Inferior parietal cortex (tissue), 1 donor: ENCODE measurements around the gene ANKRD28.
"Not testable (repeated sequence)": the region's sequence is repeated elsewhere in the genome, so short reads cannot be mapped to it uniquely, and the experiment has no call there.

ENCODE experiments used
- DNase-seq: peaks from one replicate; pipeline ENCODE4 v3.0.0-alpha.2; 2016; ENCODE audit errors: extremely low spot score

The ANKRD28 gene

GRCh38 chr3:15636028-15636709 is 161.6 kb downstream of the ANKRD28 start:
- DNase-seq = no peak

- peak; percentile 55 for DNase-seq
Measured at GRCh38 chr3:15635121-15635661, 162.6 kb downstream of the ANKRD28 start.

GRCh38 chr3:15634671-15635070 is 163.1 kb downstream of the ANKRD28 start:
- DNase-seq = peak; percentile 32

GRCh38 chr3:15633766-15634598 is 163.8 kb downstream of the ANKRD28 start:
- DNase-seq = peak; percentile 38

GRCh38 chr3:15633159-15633558 is 164.6 kb downstream of the ANKRD28 start:
- DNase-seq = no peak

- DNase-seq = no peak
Measured at GRCh38 chr3:15632212-15632580, 165.6 kb downstream of the ANKRD28 start.

- DNase-seq = no peak
Measured at GRCh38 chr3:15631426-15632211, 166.2 kb downstream of the ANKRD28 start.

GRCh38 chr3:15630646-15631350 is 167.0 kb downstream of the ANKRD28 start:
- DNase-seq = peak; percentile 53

- peak; percentile 93 for DNase-seq
Measured at GRCh38 chr3:15629860-15630597, 167.8 kb downstream of the ANKRD28 start.

GRCh38 chr3:15628967-15629366 is 168.8 kb downstream of the ANKRD28 start:
- DNase-seq = no peak

GRCh38 chr3:15623535-15624440 is 174.0 kb downstream of the ANKRD28 start:
- DNase-seq = no peak

- DNase-seq = not testable (repeated sequence)
Measured at GRCh38 chr3:15619659-15620464, 177.9 kb downstream of the ANKRD28 start.
